Keratinocyte (primary cell): ENCODE data around the gene SLAMF1. TPM values are rescaled to one million over a fixed set of nuclear protein-coding genes. Genes with fewer than 3 reads are reported as not detected.

ENCODE experiments used
- DNase-seq: peaks from one replicate; pipeline ENCODE4 v3.0.0-alpha.2; 2011; ENCODE audit warnings: low read depth, missing footprints, low spot score
- FAIRE-seq: peaks from 2 replicates; lab custom pipeline; 2011; peaks lifted over from hg19 to GRCh38; lab: Jason Lieb, UNC
- H2AFZ ChIP-seq: 2 replicates; pipeline ENCODE4 v1.6.0; 2012; ENCODE audit warnings: low read length, control low read depth, inconsistent platforms; ENCODE audit not compliant: control insufficient read depth
- H3K27ac ChIP-seq: 2 replicates; pipeline ENCODE4 v1.5.1; 2011; ENCODE audit warnings: low read length; ENCODE audit not compliant: control insufficient read depth, insufficient read depth
- H3K27me3 ChIP-seq: 3 replicates; pipeline ENCODE4 v1.6.0; 2011; ENCODE audit warnings: low read length; ENCODE audit not compliant: control insufficient read depth, insufficient read depth; ENCODE audit errors: extremely low read depth
- H3K36me3 ChIP-seq, 2 experiments: 2 replicates in 1 of 2; 3 replicates in 1 of 2; pipeline ENCODE4 v1.5.1; 2011; ENCODE audit warnings: low read length in 2 of 2, mild to moderate bottlenecking in 1 of 2; ENCODE audit not compliant: control insufficient read depth in 2 of 2, insufficient read depth in 2 of 2; ENCODE audit errors: extremely low read depth in 1 of 2
- H3K4me1 ChIP-seq: 3 replicates; pipeline ENCODE4 v1.5.1; 2011; ENCODE audit warnings: low read length; ENCODE audit not compliant: control insufficient read depth, insufficient read depth; ENCODE audit errors: extremely low read depth
- H3K4me2 ChIP-seq: 3 replicates; pipeline ENCODE4 v1.6.0; 2011; ENCODE audit warnings: low read depth, low read length; ENCODE audit not compliant: control insufficient read depth, insufficient read depth; ENCODE audit errors: extremely low read depth
- H3K4me3 ChIP-seq, 3 experiments: fragments of 200-600 bp in 1 of 3; sonication (generic) in 1 of 3; 2 replicates in 2 of 3; 3 replicates in 1 of 3; pipeline ENCODE4 v1.5.1; 2011 to 2016; ENCODE audit warnings: low read length in 3 of 3, mild to moderate bottlenecking in 3 of 3, control low read depth in 2 of 3, inconsistent platforms in 1 of 3, low read depth in 1 of 3, mixed read lengths in 1 of 3, mixed run types in 1 of 3, moderate library complexity in 1 of 3; ENCODE audit not compliant: control insufficient read depth in 2 of 3, insufficient read depth in 2 of 3; ENCODE audit errors: extremely low read depth in 1 of 3
- H3K79me2 ChIP-seq: 2 replicates; pipeline ENCODE4 v1.6.0; 2012; ENCODE audit warnings: low read length; ENCODE audit not compliant: control insufficient read depth, insufficient read depth
- H3K9ac ChIP-seq: 3 replicates; pipeline ENCODE4 v1.6.0; 2011; ENCODE audit warnings: low read length; ENCODE audit not compliant: control insufficient read depth, insufficient read depth; ENCODE audit errors: extremely low read depth
- H3K9me1 ChIP-seq: 3 replicates; pipeline ENCODE4 v1.6.0; 2011; ENCODE audit warnings: low read length; ENCODE audit not compliant: control insufficient read depth, insufficient read depth; ENCODE audit errors: extremely low read depth
- H3K9me3 ChIP-seq: 2 replicates; pipeline ENCODE4 v1.5.1; 2012; ENCODE audit warnings: low read depth, low read length; ENCODE audit not compliant: control insufficient read depth
- H4K20me1 ChIP-seq: 3 replicates; pipeline ENCODE4 v1.6.0; 2011; ENCODE audit warnings: low read length; ENCODE audit not compliant: control insufficient read depth, insufficient read depth; ENCODE audit errors: extremely low read depth
- CTCF ChIP-seq, 3 experiments: IDR thresholded peaks in 1 of 3; conservative IDR thresholded peaks in 1 of 3; optimal IDR thresholded peaks in 1 of 3; 2 replicates in 2 of 3; 3 replicates in 1 of 3; pipeline versions ENCODE3 to v1.5.1; 2011; ENCODE audit warnings: low read length in 3 of 3, mild to moderate bottlenecking in 3 of 3, moderate library complexity in 2 of 3, control low read depth in 1 of 3, inconsistent platforms in 1 of 3; ENCODE audit not compliant: insufficient read depth in 2 of 3; ENCODE audit errors: extremely low read depth in 1 of 3
- EZH2 ChIP-seq: IDR thresholded peaks from one replicate; pipeline ENCODE4 v1.6.1; 2012; ENCODE audit warnings: inconsistent platforms, mild to moderate bottlenecking, low read length, moderate library complexity
- dilution Hi-C: fragments of 300-500 bp; cut with MboI; formaldehyde crosslinking; loops from one replicate; pipeline ENCODE4 v1.7.0; 2020; ENCODE audit warnings: low sequenced_read_pairs; ENCODE audit not compliant: extremely low pct_ligation_motif_present
- polyA plus RNA-seq, 5 experiments: library from polyadenylated mRNA; depleted of rRNA in 3 of 5; stranded (reverse) in 3 of 5; stranded (forward) in 1 of 5; unstranded in 1 of 5; fragments of >200 nt; gene quantifications; 1 replicate in 1 of 5; 2 replicates in 3 of 5; 3 replicates in 1 of 5; pipeline versions ENCODE4 v1.2.1 to v1.2.3, GENCODE V29; 2011 to 2012; ENCODE audit warnings: missing spikeins in 2 of 5, low read depth in 1 of 5, low replicate concordance in 1 of 5

Gene SLAMF1
- polyA plus RNA-seq, 1 donor (not counting 4 experiments of a cell fraction or from before 2014, with no cell fraction given) = not detected

GRCh38 chr1:160625321-160625720 is 21.5 kb downstream of the SLAMF1 start:
- DNase-seq = no peak
- TF ChIP-seq CTCF (optimal IDR thresholded peaks at IDR 0.05 in 1 of 3, IDR thresholded peaks at IDR 0.05 in 1 of 3, conservative IDR thresholded peaks at IDR 0.05 in 1 of 3; ENCODE audit: extremely low read depth in 1 of 3, insufficient read depth in 2 of 3, low read length in 3 of 3) (no peak), EZH2 (no peak)
- H4K20me1 ChIP-seq = no peaks in the 10 kb centered on the region
- dilution Hi-C loops = no loop called here
- no peak for FAIRE-seq
- no peak overlapping the region for H3K4me2 ChIP-seq
- H3K4me1 ChIP-seq = no peaks in the 10 kb centered on the region
- H3K4me3 ChIP-seq = no peak overlapping the region
- H3K9me3 ChIP-seq = no peaks in the 10 kb centered on the region
- no peak overlapping the region for H3K9ac ChIP-seq
- no peak overlapping the region for H3K27ac ChIP-seq
- H3K27me3 ChIP-seq = peaks cover 10% of the 10 kb centered on the region
- H3K79me2 ChIP-seq = no peaks in the 10 kb centered on the region
- H2AFZ ChIP-seq = no peak overlapping the region
- no peaks in the 10 kb centered on the region for H3K9me1 ChIP-seq
- H3K36me3 ChIP-seq = no peaks in the 10 kb centered on the region

GRCh38 chr1:160624464-160624863 is 22.4 kb downstream of the SLAMF1 start:
- H3K27me3 ChIP-seq = peaks cover 10% of the 10 kb centered on the region
- dilution Hi-C loops = loop anchor here (25.0 kb wide), 1 partner anchor 187 kb away; no protein-coding TSS in a partner anchor
- no peaks in the 10 kb centered on the region for H3K4me1 ChIP-seq
- H3K36me3 ChIP-seq = no peaks in the 10 kb centered on the region
- H3K4me2 ChIP-seq = no peak overlapping the region
- no peak overlapping the region for H3K9ac ChIP-seq
- DNase-seq = no peak
- H4K20me1 ChIP-seq = no peaks in the 10 kb centered on the region
- no peak overlapping the region for H3K27ac ChIP-seq
- FAIRE-seq = no peak
- no peaks in the 10 kb centered on the region for H3K9me1 ChIP-seq
- no peaks in the 10 kb centered on the region for H3K79me2 ChIP-seq
- H3K9me3 ChIP-seq = no peaks in the 10 kb centered on the region
- H2AFZ ChIP-seq = no peak overlapping the region
- TF ChIP-seq EZH2 = no peak
- no peak for TF ChIP-seq CTCF (optimal IDR thresholded peaks at IDR 0.05 in 1 of 3, IDR thresholded peaks at IDR 0.05 in 1 of 3, conservative IDR thresholded peaks at IDR 0.05 in 1 of 3; ENCODE audit: extremely low read depth in 1 of 3, insufficient read depth in 2 of 3, low read length in 3 of 3)
- no peak overlapping the region for H3K4me3 ChIP-seq
